ENCODE data around the gene SCRT2. TPM values are rescaled to one million over a fixed set of nuclear protein-coding genes. Genes with fewer than 3 reads are reported as not detected.

Gene SCRT2
- total RNA-seq, 4 donors from 2014 or later = not detected

DNA sequence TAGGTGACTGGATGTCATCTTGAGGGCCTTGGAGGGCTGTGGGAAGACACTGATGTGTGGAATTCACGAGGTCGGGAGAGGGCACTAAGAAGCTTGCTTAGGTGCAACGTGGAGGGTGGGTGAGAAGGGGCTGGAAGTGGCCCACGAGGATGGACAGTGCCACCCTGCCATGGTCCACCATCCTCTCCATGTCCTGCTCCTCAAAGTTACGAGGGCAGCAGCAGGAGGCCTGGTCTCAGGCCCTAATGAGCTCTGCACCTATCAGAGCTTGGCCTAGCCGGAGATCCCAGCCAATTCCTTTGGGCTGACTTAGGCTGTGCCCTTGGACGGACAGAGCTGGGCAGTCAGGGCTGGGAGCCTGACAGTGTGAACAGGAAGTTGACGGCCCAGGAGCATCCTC is 27.8 kb upstream of the SCRT2 start:
- no peak for DNase-seq (ENCODE audit: extremely low spot score)
- Histone ChIP-seq H3K27ac (replicated peaks in 1 of 4) (no peak overlapping the region), H3K4me3 (no peak overlapping the region), H3K4me1 (peaks cover 0 to 4% (median 0%) of the 10 kb centered on the region in 4 donors), H3K27me3 (peaks cover 0 to 78% (median 0%) of the 10 kb centered on the region in 4 donors), H3K36me3 (no peaks in the 10 kb centered on the region), H3K9me3 (no peaks in the 10 kb centered on the region)
- WGBS = 83% methylated on average over 8 of the region's 8 CpGs
- TF ChIP-seq EP300 (IDR thresholded peaks at IDR 0.05) (no peak), POLR2A (IDR thresholded peaks at IDR 0.05; ENCODE audit: low read depth) (no peak), POLR2AphosphoS5 (IDR thresholded peaks at IDR 0.05) (no peak)
- TF ChIP-seq, protein P1, sequence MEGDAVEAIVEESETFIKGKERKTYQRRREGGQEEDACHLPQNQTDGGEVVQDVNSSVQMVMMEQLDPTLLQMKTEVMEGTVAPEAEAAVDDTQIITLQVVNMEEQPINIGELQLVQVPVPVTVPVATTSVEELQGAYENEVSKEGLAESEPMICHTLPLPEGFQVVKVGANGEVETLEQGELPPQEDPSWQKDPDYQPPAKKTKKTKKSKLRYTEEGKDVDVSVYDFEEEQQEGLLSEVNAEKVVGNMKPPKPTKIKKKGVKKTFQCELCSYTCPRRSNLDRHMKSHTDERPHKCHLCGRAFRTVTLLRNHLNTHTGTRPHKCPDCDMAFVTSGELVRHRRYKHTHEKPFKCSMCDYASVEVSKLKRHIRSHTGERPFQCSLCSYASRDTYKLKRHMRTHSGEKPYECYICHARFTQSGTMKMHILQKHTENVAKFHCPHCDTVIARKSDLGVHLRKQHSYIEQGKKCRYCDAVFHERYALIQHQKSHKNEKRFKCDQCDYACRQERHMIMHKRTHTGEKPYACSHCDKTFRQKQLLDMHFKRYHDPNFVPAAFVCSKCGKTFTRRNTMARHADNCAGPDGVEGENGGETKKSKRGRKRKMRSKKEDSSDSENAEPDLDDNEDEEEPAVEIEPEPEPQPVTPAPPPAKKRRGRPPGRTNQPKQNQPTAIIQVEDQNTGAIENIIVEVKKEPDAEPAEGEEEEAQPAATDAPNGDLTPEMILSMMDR (IDR thresholded peaks at IDR 0.05) = no peak
- intact Hi-C loops (cut with DNase I) = no loop called here

DNA sequence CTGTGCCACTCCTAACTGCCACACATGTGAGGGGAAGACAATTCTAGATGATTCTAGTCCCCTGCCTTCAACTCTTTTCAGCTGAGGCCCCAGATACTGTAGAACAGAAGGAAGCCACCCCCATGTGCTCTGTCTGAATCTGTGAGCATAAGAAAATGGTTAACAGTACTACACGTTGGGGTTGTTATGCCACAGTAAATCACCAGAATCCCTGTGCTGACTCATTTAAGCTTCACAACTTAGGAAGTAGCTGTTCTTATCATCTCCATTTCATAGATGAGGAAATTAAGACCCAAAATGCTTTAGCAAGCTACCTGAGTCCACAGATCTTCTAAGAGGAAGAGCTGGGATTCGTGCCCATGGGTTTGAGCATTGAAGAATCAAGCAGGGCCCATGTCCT is 27.4 kb upstream of the SCRT2 start:
- H3K36me3 ChIP-seq = no peaks in the 10 kb centered on the region
- WGBS = 48% methylated on average over 2 of the region's 2 CpGs
- H3K27me3 ChIP-seq = peaks cover 0 to 78% (median 0%) of the 10 kb centered on the region in 4 donors
- no peak overlapping the region for H3K27ac ChIP-seq (replicated peaks in 1 of 4)
- no peaks in the 10 kb centered on the region for H3K9me3 ChIP-seq
- no peak for DNase-seq (ENCODE audit: extremely low spot score)
- TF ChIP-seq EP300 (IDR thresholded peaks at IDR 0.05) = no peak
- TF ChIP-seq POLR2AphosphoS5 (IDR thresholded peaks at IDR 0.05) = no peak
- TF ChIP-seq POLR2A (IDR thresholded peaks at IDR 0.05; ENCODE audit: low read depth) = no peak
- TF ChIP-seq, protein P1 (IDR thresholded peaks at IDR 0.05) = no peak
- intact Hi-C loops (cut with DNase I) = no loop called here
- peaks cover 0 to 4% (median 0%) of the 10 kb centered on the region in 4 donors for H3K4me1 ChIP-seq
- H3K4me3 ChIP-seq = no peak overlapping the region

DNA sequence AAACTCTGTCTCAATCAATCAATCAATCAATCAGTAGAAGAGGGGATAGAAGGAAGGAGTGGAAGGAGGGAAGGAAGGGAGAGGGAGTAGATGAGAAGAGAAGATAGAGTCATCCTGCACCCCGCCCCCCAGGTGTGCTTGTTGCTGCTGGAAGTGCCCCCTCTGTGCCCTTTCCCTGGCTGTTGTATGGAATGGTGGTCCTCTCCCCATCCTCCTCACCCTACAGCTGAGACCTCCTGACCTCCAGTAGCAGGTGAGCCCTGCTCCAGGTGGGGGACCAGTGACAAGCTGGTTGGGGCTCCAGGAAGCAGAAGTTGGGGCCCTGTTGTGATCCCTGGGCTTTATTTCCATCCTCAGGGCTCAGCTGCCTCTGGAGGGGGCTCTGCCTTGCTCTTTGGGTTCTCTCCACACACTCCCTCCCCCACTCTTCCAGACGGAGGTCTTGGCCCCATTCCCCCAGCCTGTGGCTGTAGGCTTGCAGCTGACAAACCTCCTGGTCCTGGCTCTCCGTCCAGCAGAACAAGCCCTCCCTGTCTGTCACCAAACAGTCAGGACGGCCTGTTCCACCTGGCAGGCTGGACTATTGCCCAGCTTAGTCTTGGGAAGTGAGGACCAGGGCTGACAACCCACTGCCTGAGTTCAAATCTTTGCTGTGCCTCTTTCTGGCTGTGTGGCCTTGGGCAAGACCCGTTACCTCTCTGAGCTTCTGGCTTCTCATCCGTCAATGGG is 26.0 kb upstream of the SCRT2 start:
- H3K27me3 ChIP-seq = peaks cover 0 to 78% (median 0%) of the 10 kb centered on the region in 4 donors
- no peaks in the 10 kb centered on the region for H3K9me3 ChIP-seq
- H3K4me1 ChIP-seq = peaks cover 0 to 4% (median 0%) of the 10 kb centered on the region in 4 donors
- 57% methylated on average over 6 of the region's 6 CpGs for WGBS
- no peaks in the 10 kb centered on the region for H3K36me3 ChIP-seq
- no peak overlapping the region for H3K4me3 ChIP-seq
- intact Hi-C loops (cut with DNase I) = no loop called here
- no peak for TF ChIP-seq EP300 (IDR thresholded peaks at IDR 0.05)
- TF ChIP-seq POLR2AphosphoS5 (IDR thresholded peaks at IDR 0.05) = no peak
- TF ChIP-seq, protein P1 (IDR thresholded peaks at IDR 0.05) = no peak
- TF ChIP-seq POLR2A (IDR thresholded peaks at IDR 0.05; ENCODE audit: low read depth) = no peak
- H3K27ac ChIP-seq (replicated peaks in 1 of 4) = no peak overlapping the region
- no peak for DNase-seq (ENCODE audit: extremely low spot score)

DNA sequence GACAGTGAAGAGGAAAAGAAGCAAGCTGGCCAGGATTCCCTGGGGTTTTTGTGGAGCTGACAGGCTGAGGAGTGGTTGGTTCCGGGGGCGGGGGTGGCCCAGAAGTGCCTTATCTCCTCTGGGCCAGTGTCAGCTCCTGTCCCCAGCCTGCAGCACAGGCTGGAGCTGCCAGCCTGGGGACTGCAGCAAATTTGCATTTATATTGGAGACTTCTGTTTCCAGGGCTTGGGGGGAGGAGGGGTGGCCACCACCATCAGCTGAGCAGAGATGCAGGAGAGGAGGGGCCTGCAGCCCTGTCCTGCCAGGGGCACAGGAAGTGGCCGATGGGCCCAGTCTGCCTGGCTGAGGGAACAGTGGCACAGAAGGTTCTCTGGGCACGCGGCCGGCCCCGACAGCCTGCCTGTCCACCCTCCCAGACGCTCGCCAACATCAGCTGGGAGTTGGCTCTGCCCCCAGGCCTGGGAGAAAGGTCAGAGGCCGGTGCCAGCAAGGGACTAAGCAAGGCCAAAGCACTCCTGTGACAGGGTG is 24.3 kb upstream of the SCRT2 start:
- Histone ChIP-seq H3K27me3 (peaks cover 0 to 72% (median 0%) of the 10 kb centered on the region in 4 donors), H3K4me3 (no peak overlapping the region), H3K9me3 (no peaks in the 10 kb centered on the region), H3K27ac (replicated peaks in 1 of 4) (no peak overlapping the region), H3K36me3 (no peaks in the 10 kb centered on the region), H3K4me1 (peaks cover 0 to 4% (median 0%) of the 10 kb centered on the region in 4 donors)
- WGBS = 58% methylated on average over 4 of the region's 10 CpGs
- intact Hi-C loops (cut with DNase I) = no loop called here
- no peak for TF ChIP-seq EP300 (IDR thresholded peaks at IDR 0.05)
- TF ChIP-seq, protein P1 (IDR thresholded peaks at IDR 0.05) = no peak
- TF ChIP-seq POLR2AphosphoS5 (IDR thresholded peaks at IDR 0.05) = no peak
- TF ChIP-seq POLR2A (IDR thresholded peaks at IDR 0.05; ENCODE audit: low read depth) = no peak
- DNase-seq (ENCODE audit: extremely low spot score) = no peak

Data from esophagus muscularis mucosa (tissue), 4 donors.